ENCODE data around the gene MGAT5.

The MGAT5 gene

GRCh38 chr2:134253804-134254203 is at the start of gene MGAT5:
Gene MGAT5 (plus strand): TSS chr2:134254072. CDS start chr2:134254404, 332 bp downstream.
- DNase-seq, result no peak

GRCh38 chr2:134205087-134205486 is 48.8 kb upstream of the MGAT5 start:
- no peak for DNase-seq

- DNase-seq, result no peak
Observed at GRCh38 chr2:134206031-134206430, 47.8 kb upstream of the MGAT5 start.

- peak; percentile 37 for DNase-seq
Observed at GRCh38 chr2:134206573-134206972, 47.3 kb upstream of the MGAT5 start.

GRCh38 chr2:134207589-134208209 is 46.2 kb upstream of the MGAT5 start:
- DNase-seq, result no peak

- no peak for DNase-seq
Observed at GRCh38 chr2:134208825-134209224, 45.0 kb upstream of the MGAT5 start.

GRCh38 chr2:134212746-134213145 is 41.1 kb upstream of the MGAT5 start:
- no peak for DNase-seq

- DNase-seq, result no peak
Observed at GRCh38 chr2:134216152-134216829, 37.6 kb upstream of the MGAT5 start.

- DNase-seq, result no peak
Observed at GRCh38 chr2:134217351-134217750, 36.5 kb upstream of the MGAT5 start.

- no peak for DNase-seq
Observed at GRCh38 chr2:134217924-134218323, 35.9 kb upstream of the MGAT5 start.

- DNase-seq, result no peak
Observed at GRCh38 chr2:134218414-134218813, 35.5 kb upstream of the MGAT5 start.

GRCh38 chr2:134218930-134219658 is 34.8 kb upstream of the MGAT5 start:
- DNase-seq, result no peak

GRCh38 chr2:134220344-134220974 is 33.4 kb upstream of the MGAT5 start:
- DNase-seq, result no peak

GRCh38 chr2:134224005-134224404 is 29.9 kb upstream of the MGAT5 start:
- DNase-seq, result no peak

GRCh38 chr2:134225173-134225572 is 28.7 kb upstream of the MGAT5 start:
- DNase-seq, result no peak

GRCh38 chr2:134225841-134226240 is 28.0 kb upstream of the MGAT5 start:
- DNase-seq, result no peak

GRCh38 chr2:134226601-134227000 is 27.3 kb upstream of the MGAT5 start:
- DNase-seq, result no peak

- DNase-seq, result no peak
Observed at GRCh38 chr2:134227666-134228065, 26.2 kb upstream of the MGAT5 start.

- DNase-seq, result no peak
Observed at GRCh38 chr2:134228493-134228903, 25.4 kb upstream of the MGAT5 start.

GRCh38 chr2:134229540-134229939 is 24.3 kb upstream of the MGAT5 start:
- no peak for DNase-seq

- DNase-seq, result no peak
Observed at GRCh38 chr2:134230885-134231284, 23.0 kb upstream of the MGAT5 start.

- DNase-seq, result no peak
Observed at GRCh38 chr2:134231301-134231964, 22.4 kb upstream of the MGAT5 start.

GRCh38 chr2:134231965-134232340 is 21.9 kb upstream of the MGAT5 start:
- DNase-seq, result no peak
